ENCODE results near the gene ITPK1.
A peak's percentile ranks its signal among the peaks of the same experiment; 100 is the strongest.

The ITPK1 gene

GRCh38 chr14:93044556-93044955 is 71.2 kb downstream of the ITPK1 start:
- no peak for DNase-seq (ENCODE audit: low read depth, low spot score)

- no peak for DNase-seq (ENCODE audit: low read depth, low spot score)
Measured at GRCh38 chr14:93044121-93044520, 71.6 kb downstream of the ITPK1 start.

GRCh38 chr14:93042968-93043940 is 72.5 kb downstream of the ITPK1 start:
- no peak for DNase-seq (ENCODE audit: low read depth, low spot score)

GRCh38 chr14:93041830-93042229 is 73.9 kb downstream of the ITPK1 start:
- DNase-seq (ENCODE audit: low read depth, low spot score): no peak

- DNase-seq (ENCODE audit: low read depth, low spot score): no peak
Measured at GRCh38 chr14:93040982-93041381, 74.7 kb downstream of the ITPK1 start.

- DNase-seq (ENCODE audit: low read depth, low spot score): no peak
Measured at GRCh38 chr14:93040443-93040842, 75.3 kb downstream of the ITPK1 start.

- DNase-seq (ENCODE audit: low read depth, low spot score): no peak
Measured at GRCh38 chr14:93039649-93040315, 75.9 kb downstream of the ITPK1 start.

GRCh38 chr14:93037351-93037750 is 78.4 kb downstream of the ITPK1 start:
- no peak for DNase-seq (ENCODE audit: low read depth, low spot score)

- DNase-seq (ENCODE audit: low read depth, low spot score): no peak
Measured at GRCh38 chr14:93036652-93037345, 78.9 kb downstream of the ITPK1 start.

- DNase-seq (ENCODE audit: low read depth, low spot score): no peak
Measured at GRCh38 chr14:93035917-93036651, 79.6 kb downstream of the ITPK1 start.

- DNase-seq (ENCODE audit: low read depth, low spot score): no peak
Measured at GRCh38 chr14:93035585-93035916, 80.2 kb downstream of the ITPK1 start.

GRCh38 chr14:93034671-93034994 is 81.1 kb downstream of the ITPK1 start:
- no peak for DNase-seq (ENCODE audit: low read depth, low spot score)

GRCh38 chr14:93033983-93034670 is 81.6 kb downstream of the ITPK1 start:
- DNase-seq (ENCODE audit: low read depth, low spot score): peak; percentile 18

GRCh38 chr14:93033084-93033982 is 82.4 kb downstream of the ITPK1 start:
- no peak for DNase-seq (ENCODE audit: low read depth, low spot score)

- no peak for DNase-seq (ENCODE audit: low read depth, low spot score)
Measured at GRCh38 chr14:93032421-93032936, 83.2 kb downstream of the ITPK1 start.

GRCh38 chr14:93031505-93032315 is 84.0 kb downstream of the ITPK1 start:
- DNase-seq (ENCODE audit: low read depth, low spot score): no peak

- DNase-seq (ENCODE audit: low read depth, low spot score): no peak
Measured at GRCh38 chr14:93030761-93031160, 85.0 kb downstream of the ITPK1 start.

- DNase-seq (ENCODE audit: low read depth, low spot score): no peak
Measured at GRCh38 chr14:93029911-93030508, 85.7 kb downstream of the ITPK1 start.

- no peak for DNase-seq (ENCODE audit: low read depth, low spot score)
Measured at GRCh38 chr14:93029417-93029816, 86.3 kb downstream of the ITPK1 start.

All from activated naive CD8-positive, alpha-beta T cell treated with anti-CD3 and anti-CD28 coated beads, Interleukin-2, amount 50 U/mL, for 16 hours (primary cell).